CD14-positive monocyte (primary cell): Measurements from ENCODE around the gene FAF1. TPM values are rescaled to one million over a fixed set of nuclear protein-coding genes. Genes with fewer than 3 reads are reported as not detected.

Experiments
- DNase-seq, 3 donors: peaks; one replicate each; pipeline ENCODE4 v3.0.0-alpha.2; 2011 to 2022
- H2AFZ ChIP-seq: 2 replicates; pipeline ENCODE4 v1.6.0; 2012; ENCODE audit warnings: mild to moderate bottlenecking, low read depth, low read length, inconsistent platforms; ENCODE audit not compliant: insufficient read depth, poor library complexity, severe bottlenecking
- H3K27ac ChIP-seq, 2 donors: 1 replicate in 1 of 2; 2 replicates in 1 of 2; pipeline ENCODE4 v1.5.1; 2012 to 2013; ENCODE audit warnings: low read length in 2 of 2, control low read depth in 1 of 2, inconsistent platforms in 1 of 2, low read depth in 1 of 2, mild to moderate bottlenecking in 1 of 2
- H3K27me3 ChIP-seq, 2 donors: one replicate each; pipeline versions ENCODE4 v1.6.0 to v1.6.1; 2011 to 2013; ENCODE audit warnings: low read length in 2 of 2; ENCODE audit not compliant: control insufficient read depth in 2 of 2, insufficient read depth in 2 of 2
- H3K36me3 ChIP-seq, 2 donors: replicated peaks in 1 of 2; 1 replicate in 1 of 2; 2 replicates in 1 of 2; pipeline versions ENCODE4 v1.5.1 to v1.6.1; 2012 to 2013; ENCODE audit warnings: low read length in 2 of 2, control low read depth in 1 of 2, inconsistent platforms in 1 of 2, mild to moderate bottlenecking in 1 of 2; ENCODE audit not compliant: insufficient read depth in 2 of 2, control insufficient read depth in 1 of 2
- H3K4me1 ChIP-seq, 2 donors: 1 replicate in 1 of 2; 2 replicates in 1 of 2; pipeline versions ENCODE4 v1.5.1 to v1.6.1; 2012 to 2013; ENCODE audit warnings: low read length in 2 of 2, control low read depth in 1 of 2, inconsistent platforms in 1 of 2, mild to moderate bottlenecking in 1 of 2, moderate library complexity in 1 of 2; ENCODE audit not compliant: insufficient read depth in 2 of 2, control insufficient read depth in 1 of 2
- H3K4me2 ChIP-seq: replicated peaks from 2 replicates; pipeline ENCODE3; 2012; ENCODE audit warnings: low read length, moderate library complexity, mild to moderate bottlenecking; ENCODE audit not compliant: poor library complexity, severe bottlenecking; ENCODE audit errors: extremely low read depth
- H3K4me3 ChIP-seq, 3 experiments: fragments of 200-600 bp in 1 of 3; sonication (generic) in 1 of 3; replicated peaks in 1 of 3; 1 replicate in 2 of 3; 2 replicates in 1 of 3; pipeline ENCODE4 v1.5.1; 2011 to 2013; ENCODE audit warnings: low read length in 3 of 3, mild to moderate bottlenecking in 3 of 3, control low read depth in 2 of 3, low read depth in 2 of 3, inconsistent platforms in 1 of 3, moderate library complexity in 1 of 3
- H3K79me2 ChIP-seq: 2 replicates; pipeline ENCODE4 v1.6.0; 2012; ENCODE audit warnings: mild to moderate bottlenecking, control low read depth, inconsistent platforms, low read length, moderate library complexity; ENCODE audit not compliant: insufficient read depth
- H3K9ac ChIP-seq: 2 replicates; pipeline ENCODE4 v1.6.0; 2017; ENCODE audit warnings: low read length, mild to moderate bottlenecking; ENCODE audit not compliant: insufficient read depth, poor library complexity, severe bottlenecking
- H3K9me3 ChIP-seq, 2 donors: replicated peaks in 1 of 2; 1 replicate in 1 of 2; 2 replicates in 1 of 2; pipeline versions ENCODE4 v1.5.1 to v1.6.1; 2012 to 2013; ENCODE audit warnings: low read length in 2 of 2, control low read depth in 1 of 2; ENCODE audit not compliant: control insufficient read depth in 1 of 2, insufficient read depth in 1 of 2
- H4K20me1 ChIP-seq: 2 replicates; pipeline ENCODE4 v1.6.0; 2012; ENCODE audit warnings: mild to moderate bottlenecking, low read length, control low read depth, moderate library complexity; ENCODE audit not compliant: insufficient read depth
- H3K27ac Mint-ChIP-seq, 7 donors: one replicate each; pipeline ENCODE4 v1.8.0; 2020; ENCODE audit warnings: mild to moderate bottlenecking in 7 of 7, mixed read lengths in 7 of 7, moderate library complexity in 6 of 7, inconsistent platforms in 2 of 7
- H3K27me3 Mint-ChIP-seq, 3 donors: one replicate each; pipeline ENCODE4 v1.8.0; 2021 to 2022; ENCODE audit warnings: low read depth in 3 of 3, mild to moderate bottlenecking in 3 of 3, mixed read lengths in 3 of 3, moderate library complexity in 3 of 3, inconsistent platforms in 1 of 3
- H3K36me3 Mint-ChIP-seq, 2 donors: one replicate each; pipeline ENCODE4 v1.8.0; 2020; ENCODE audit warnings: mixed read lengths in 2 of 2, inconsistent platforms in 1 of 2, mild to moderate bottlenecking in 1 of 2
- H3K4me1 Mint-ChIP-seq: one replicate; pipeline ENCODE4 v1.8.0; 2020; ENCODE audit warnings: mild to moderate bottlenecking, mixed read lengths
- H3K4me3 Mint-ChIP-seq, 2 donors: one replicate each; pipeline ENCODE4 v1.8.0; 2020; ENCODE audit warnings: mild to moderate bottlenecking in 2 of 2, mixed read lengths in 2 of 2, moderate library complexity in 1 of 2
- H3K9me3 Mint-ChIP-seq, 7 donors: one replicate each; pipeline ENCODE4 v1.8.0; 2020 to 2022; ENCODE audit warnings: mixed read lengths in 7 of 7, mild to moderate bottlenecking in 6 of 7, moderate library complexity in 6 of 7, inconsistent platforms in 2 of 7
- CTCF ChIP-seq: fragments of 200-600 bp; IDR thresholded peaks from one replicate; pipeline ENCODE4 v1.8.0; 2022; ENCODE audit warnings: antibody characterized with exemption, mild to moderate bottlenecking
- WGBS: methylation state at CpG from one replicate; pipeline ENCODE4 v1.1.5; 2013; ENCODE audit warnings: missing lambda C conversion rate; ENCODE audit not compliant: insufficient coverage; 5-methylcytosine and 5-hydroxymethylcytosine counted together
- intact Hi-C, 2 donors: fragments of 100-400 bp; cut with micrococcal nuclease; formaldehyde crosslinking; loops; one replicate each; pipeline versions ENCODE4 v1.15.0 to v1.15.1; 2023
- polyA plus RNA-seq, 3 donors: library from polyadenylated mRNA; depleted of rRNA in 1 of 3; unstranded in 2 of 3; stranded (reverse) in 1 of 3; fragments of 300-500 nt in 2 of 3; fragments of >200 nt in 1 of 3; fragmentation: Illumina TruSeq in 2 of 3; gene quantifications; 1 replicate in 2 of 3; 2 replicates in 1 of 3; pipeline ENCODE4 v1.2.3, GENCODE V29; 2012 to 2021

FAF1 gene
- polyA plus RNA-seq, 3 donors: 11.4 to 29.6 (median 16.9) TPM

- no peaks in the 10 kb centered on the region for H4K20me1 ChIP-seq
- no peak for DNase-seq
- H2AFZ ChIP-seq: no peak overlapping the region
- H3K79me2 ChIP-seq: no peaks in the 10 kb centered on the region
- H3K4me3 Mint-ChIP-seq: no peak overlapping the region
- TF ChIP-seq CTCF: no peak
- peaks cover 0 to 12% of the 10 kb centered on the region in 2 donors for H3K36me3 ChIP-seq
- peaks cover 0 to 2% (median 0%) of the 10 kb centered on the region in 3 donors for H3K27me3 Mint-ChIP-seq
- H3K36me3 Mint-ChIP-seq: peaks cover 14 to 33% of the 10 kb centered on the region in 2 donors
- H3K27ac ChIP-seq: no peak overlapping the region
- 100% methylated on average over 1 of the region's 2 CpGs for WGBS
- peaks cover 0 to 3% (median 0%) of the 10 kb centered on the region in 7 donors for H3K9me3 Mint-ChIP-seq
- H3K4me1 Mint-ChIP-seq: no peaks in the 10 kb centered on the region
- no peak overlapping the region for H3K27ac Mint-ChIP-seq
- intact Hi-C loops: no loop called here
- no peaks in the 10 kb centered on the region for H3K27me3 ChIP-seq
- no peaks in the 10 kb centered on the region for H3K4me1 ChIP-seq
- no peaks in the 10 kb centered on the region for H3K9me3 ChIP-seq
- no peak overlapping the region for H3K4me3 ChIP-seq
- no peak overlapping the region for H3K9ac ChIP-seq
- H3K4me2 ChIP-seq: no peak overlapping the region
Observed at GRCh38 chr1:50646526-50646925, 313.5 kb downstream of the FAF1 start.

- peaks cover 0 to 12% of the 10 kb centered on the region in 2 donors for H3K36me3 ChIP-seq
- H3K27ac Mint-ChIP-seq: peak overlapping the region in 1 of 7 donors; percentile 30
- no peak overlapping the region for H3K4me3 ChIP-seq
- no peak for DNase-seq
- H3K9me3 ChIP-seq: no peaks in the 10 kb centered on the region
- no peak overlapping the region for H3K4me3 Mint-ChIP-seq
- no peaks in the 10 kb centered on the region for H3K79me2 ChIP-seq
- H3K27me3 Mint-ChIP-seq: peaks cover 0 to 2% (median 0%) of the 10 kb centered on the region in 3 donors
- no peak overlapping the region for H3K4me2 ChIP-seq
- no peaks in the 10 kb centered on the region for H3K27me3 ChIP-seq
- no peak for TF ChIP-seq CTCF
- H3K27ac ChIP-seq: no peak overlapping the region
- peaks cover 14 to 36% of the 10 kb centered on the region in 2 donors for H3K36me3 Mint-ChIP-seq
- no peaks in the 10 kb centered on the region for H3K4me1 Mint-ChIP-seq
- 100% methylated on average over 1 of the region's 1 CpG for WGBS
- H3K9me3 Mint-ChIP-seq: peaks cover 0 to 3% (median 0%) of the 10 kb centered on the region in 7 donors
- intact Hi-C loops: no loop called here
- no peaks in the 10 kb centered on the region for H3K4me1 ChIP-seq
- H2AFZ ChIP-seq: no peak overlapping the region
- no peak overlapping the region for H3K9ac ChIP-seq
- H4K20me1 ChIP-seq: no peaks in the 10 kb centered on the region
Observed at GRCh38 chr1:50645139-50645538, 314.9 kb downstream of the FAF1 start.
